Liver (tissue), 9 donors: ENCODE measurements around the gene TADA2A. TPM values are rescaled to one million over a fixed set of nuclear protein-coding genes. Genes with fewer than 3 reads are reported as not detected.
"Not testable (repeated sequence)": the region's sequence is repeated elsewhere in the genome, so short reads cannot be mapped to it uniquely, and the experiment has no call there.

ENCODE experiments used
- DNase-seq: peaks from one replicate; pipeline ENCODE4 v3.0.0-alpha.2; 2017; ENCODE audit warnings: low spot score
- H3K27ac ChIP-seq, 2 donors: one replicate each; pipeline ENCODE4 v1.7.0; 2013; ENCODE audit warnings: inconsistent platforms in 2 of 2, low read length in 2 of 2, control low read depth in 1 of 2, low read depth in 1 of 2, mild to moderate bottlenecking in 1 of 2
- H3K27me3 ChIP-seq, 4 donors: one replicate each; pipeline versions ENCODE4 v1.6.1 to v1.7.0; 2013; ENCODE audit warnings: low read length in 3 of 4, inconsistent platforms in 1 of 4, mild to moderate bottlenecking in 1 of 4, moderate library complexity in 1 of 4; ENCODE audit not compliant: control insufficient read depth in 4 of 4, insufficient read depth in 4 of 4
- H3K36me3 ChIP-seq, 4 donors: one replicate each; pipeline versions ENCODE4 v1.6.1 to v1.7.0; 2013; ENCODE audit warnings: low read length in 3 of 4, mild to moderate bottlenecking in 3 of 4, low read depth in 1 of 4, moderate library complexity in 1 of 4; ENCODE audit not compliant: control insufficient read depth in 4 of 4, insufficient read depth in 3 of 4
- H3K4me1 ChIP-seq, 4 donors: one replicate each; pipeline versions ENCODE4 v1.6.1 to v1.7.0; 2013; ENCODE audit warnings: low read length in 3 of 4, mild to moderate bottlenecking in 3 of 4, moderate library complexity in 1 of 4; ENCODE audit not compliant: control insufficient read depth in 4 of 4, insufficient read depth in 4 of 4
- H3K4me3 ChIP-seq, 3 donors: one replicate each; pipeline versions ENCODE4 v1.6.1 to v1.7.0; 2013; ENCODE audit warnings: low read length in 3 of 3, control low read depth in 1 of 3, low read depth in 1 of 3, mild to moderate bottlenecking in 1 of 3
- H3K9ac ChIP-seq, 2 donors: one replicate each; pipeline ENCODE4 v1.7.0; 2013; ENCODE audit warnings: low read length in 2 of 2, mild to moderate bottlenecking in 2 of 2, moderate library complexity in 2 of 2, control low read depth in 1 of 2, low read depth in 1 of 2
- H3K9me3 ChIP-seq, 4 donors: one replicate each; pipeline versions ENCODE4 v1.6.1 to v1.7.0; 2013; ENCODE audit warnings: low read length in 3 of 4; ENCODE audit not compliant: control insufficient read depth in 4 of 4
- ATF3 ChIP-seq: IDR thresholded peaks from 2 replicates; pipeline ENCODE4 v1.6.1; 2016; ENCODE audit warnings: antibody characterized with exemption
- CTCF ChIP-seq: fragments of 150-350 bp; IDR thresholded peaks from 2 replicates; pipeline ENCODE4 v1.5.1; 2017; ENCODE audit warnings: improper control_type of control experiment, low read depth, low read length; ENCODE audit not compliant: missing input control
- EGR1 ChIP-seq, 2 donors: IDR thresholded peaks; 2 replicates each; pipeline ENCODE4 v1.6.1; 2016 to 2018; ENCODE audit warnings: antibody characterized with exemption in 2 of 2, low read depth in 2 of 2
- FOXA1 ChIP-seq: IDR thresholded peaks from 2 replicates; pipeline ENCODE4 v1.6.1; 2016; ENCODE audit warnings: antibody characterized with exemption
- FOXA2 ChIP-seq: IDR thresholded peaks from 2 replicates; pipeline ENCODE4 v1.6.1; 2016; ENCODE audit warnings: antibody characterized with exemption
- GABPA ChIP-seq, 2 donors: IDR thresholded peaks in 1 of 2; conservative IDR thresholded peaks in 1 of 2; 2 replicates each; pipeline ENCODE4 v1.6.1; 2016; ENCODE audit warnings: antibody characterized with exemption in 2 of 2, mild to moderate bottlenecking in 1 of 2, moderate library complexity in 1 of 2
- HNF4A ChIP-seq, 2 donors: conservative IDR thresholded peaks; 2 replicates each; pipeline ENCODE4 v1.6.1; 2016; ENCODE audit warnings: antibody characterized with exemption in 2 of 2, mild to moderate bottlenecking in 2 of 2
- HNF4G ChIP-seq: IDR thresholded peaks from 2 replicates; pipeline ENCODE4 v1.6.1; 2016; ENCODE audit warnings: antibody characterized with exemption
- JUND ChIP-seq, 2 donors: IDR thresholded peaks; 2 replicates each; pipeline ENCODE4 v1.6.1; 2016; ENCODE audit warnings: antibody characterized with exemption in 2 of 2
- MAX ChIP-seq: IDR thresholded peaks from 2 replicates; pipeline ENCODE4 v1.6.1; 2016; ENCODE audit warnings: antibody characterized with exemption
- NR2F2 ChIP-seq: IDR thresholded peaks from 2 replicates; pipeline ENCODE4 v1.6.1; 2016; ENCODE audit warnings: antibody characterized with exemption
- RAD21 ChIP-seq, 2 donors: IDR thresholded peaks; 2 replicates each; pipeline ENCODE4 v1.6.1; 2016; ENCODE audit warnings: antibody characterized with exemption in 2 of 2, mild to moderate bottlenecking in 2 of 2
- REST ChIP-seq: IDR thresholded peaks from 2 replicates; pipeline ENCODE4 v1.6.1; 2016; ENCODE audit warnings: antibody characterized with exemption, mild to moderate bottlenecking
- RXRA ChIP-seq, 2 donors: IDR thresholded peaks; 2 replicates each; pipeline ENCODE4 v1.6.1; 2017 to 2018; ENCODE audit warnings: antibody characterized with exemption in 2 of 2, mild to moderate bottlenecking in 1 of 2
- SP1 ChIP-seq: IDR thresholded peaks from 2 replicates; pipeline ENCODE4 v1.6.1; 2018; ENCODE audit warnings: antibody characterized with exemption, mild to moderate bottlenecking
- TAF1 ChIP-seq: conservative IDR thresholded peaks from 2 replicates; pipeline ENCODE4 v1.6.1; 2016; ENCODE audit warnings: antibody characterized with exemption, mild to moderate bottlenecking
- YY1 ChIP-seq: IDR thresholded peaks from 2 replicates; pipeline ENCODE4 v1.6.1; 2016; ENCODE audit warnings: antibody characterized with exemption, mild to moderate bottlenecking
- ZBTB33 ChIP-seq: IDR thresholded peaks from 2 replicates; pipeline ENCODE4 v1.6.1; 2016; ENCODE audit warnings: antibody characterized with exemption
- WGBS: extraction: QIAGEN DNeasy Blood & Tissue Kit; methylation state at CpG from one replicate; pipeline ENCODE4 v1.1.7; 2013; 5-methylcytosine and 5-hydroxymethylcytosine counted together
- polyA plus RNA-seq, 2 donors: library from polyadenylated mRNA; stranded (reverse) in 1 of 2; unstranded in 1 of 2; fragments of 200-250 nt in 1 of 2; fragments of >200 nt in 1 of 2; fragmentation: Nextera tagmentation in 1 of 2; extraction: Ambion mirVana in 1 of 2; gene quantifications; one replicate each; pipeline versions ENCODE4 v1.2.1 to v1.2.3, GENCODE V29; 2013 to 2015
- total RNA-seq, 2 donors: library from RNA; depleted of rRNA; stranded (reverse); fragments of >200 nt; gene quantifications; one replicate each; pipeline ENCODE4 v1.2.3, GENCODE V29; 2014
- donor health status: healthy.
- donor health status: healthy.
- donor health status: healthy.
- donor health status: healthy.
- donor health status: healthy.

TADA2A gene
- total and polyA plus RNA-seq, 4 donors, result 2.8 to 13.4 (median 8.2) TPM

GRCh38 chr17:37510056-37510455 lies 103.4 kb downstream of the TADA2A start:
- Histone ChIP-seq H3K9ac (no peak overlapping the region), H3K4me3 (no peak overlapping the region), H3K27me3 (no peaks in the 10 kb centered on the region), H3K4me1 (peaks cover 4 to 42% (median 27%) of the 10 kb centered on the region in 4 donors), H3K27ac (no peak overlapping the region), H3K36me3 (peaks cover 0 to 5% (median 0%) of the 10 kb centered on the region in 4 donors), H3K9me3 (no peaks in the 10 kb centered on the region)
- no peak for DNase-seq
- no peak for TF ChIP-seq HNF4G
- no peak for TF ChIP-seq EGR1 (IDR thresholded peaks at IDR 0.05; ENCODE audit: low read depth in 2 of 2)
- TF ChIP-seq FOXA2, result no peak
- TF ChIP-seq ATF3, result no peak
- TF ChIP-seq TAF1, result no peak
- TF ChIP-seq RXRA (IDR thresholded peaks at IDR 0.05), result no peak
- no peak for TF ChIP-seq NR2F2
- no peak for TF ChIP-seq FOXA1
- TF ChIP-seq ZBTB33, result no peak
- TF ChIP-seq JUND (IDR thresholded peaks at IDR 0.05), result no peak
- TF ChIP-seq CTCF, result no peak
- TF ChIP-seq GABPA (IDR thresholded peaks at IDR 0.05 in 1 of 2, conservative IDR thresholded peaks at IDR 0.05 in 1 of 2), result no peak
- TF ChIP-seq YY1, result no peak
- no peak for TF ChIP-seq REST
- TF ChIP-seq SP1, result no peak
- TF ChIP-seq RAD21 (IDR thresholded peaks at IDR 0.05), result no peak
- TF ChIP-seq MAX, result no peak
- no peak for TF ChIP-seq HNF4A (conservative IDR thresholded peaks at IDR 0.05)
- WGBS, result 96% methylated on average over 17 of the region's 17 CpGs

GRCh38 chr17:37511642-37512041 lies 105.0 kb downstream of the TADA2A start:
- H3K27ac ChIP-seq, H3K9ac ChIP-seq, H3K9me3 ChIP-seq, H3K36me3 ChIP-seq, DNase-seq, H3K4me3 ChIP-seq, H3K27me3 ChIP-seq: not testable (repeated sequence)
- 76% methylated on average over 1 of the region's 1 CpG for WGBS
- H3K4me1 ChIP-seq, result peaks cover 4 to 38% (median 23%) of the 10 kb centered on the region in 4 donors
